Measurements from ENCODE around the gene NRXN2.

- no peak for TF ChIP-seq CTCF (IDR thresholded peaks at IDR 0.05)
- TF ChIP-seq TCF7L2 (IDR thresholded peaks at IDR 0.05; ENCODE audit: low read depth, low read length) = no peak
- no peak for TF ChIP-seq SIN3A (IDR thresholded peaks at IDR 0.05; ENCODE audit: borderline replicate concordance, insufficient read depth, low read depth, low read length)
- TF ChIP-seq REST (IDR thresholded peaks at IDR 0.05; ENCODE audit: insufficient read depth in 1 of 2, low read depth in 2 of 2, low read length in 1 of 2) = no peak
- TF ChIP-seq POLR2AphosphoS5 (IDR thresholded peaks at IDR 0.05; ENCODE audit: low read depth, low read length) = no peak
These were observed 155.8 kb downstream of the NRXN2 start for GRCh38 chr11:64566915-64567891.
